Natural killer cell (primary cell): ENCODE data around the gene PRKG1. TPM values are rescaled to one million over a fixed set of nuclear protein-coding genes. Genes with fewer than 3 reads are reported as not detected.
A peak's percentile ranks its signal among the peaks of the same experiment; 100 is the strongest.

ENCODE experiments used
- ATAC-seq, 3 donors: fragments of 150-1000 bp in 2 of 3; fragments of 200-7000 bp in 1 of 3; cut with Tn5 transposase; 1 replicate in 1 of 3; 2 replicates in 2 of 3; pipeline ENCODE4 v1.10.0; 2021; ENCODE audit warnings: mild to moderate bottlenecking in 2 of 3, moderate library complexity in 2 of 3
- DNase-seq, 2 donors: peaks; one replicate each; pipeline versions ENCODE4 v3.0.0 to v3.0.0-alpha.2; 2013 to 2021; ENCODE audit warnings: mixed read lengths in 1 of 2
- H3K27ac ChIP-seq: one replicate; pipeline ENCODE4 v1.5.1; 2013; ENCODE audit warnings: mild to moderate bottlenecking, low read length
- H3K27me3 ChIP-seq: one replicate; pipeline ENCODE4 v1.6.1; 2013; ENCODE audit warnings: low read length; ENCODE audit not compliant: control insufficient read depth, insufficient read depth
- H3K36me3 ChIP-seq: one replicate; pipeline ENCODE4 v1.6.1; 2013; ENCODE audit warnings: low read length; ENCODE audit not compliant: control insufficient read depth, insufficient read depth
- H3K4me1 ChIP-seq: one replicate; pipeline ENCODE4 v1.6.1; 2013; ENCODE audit warnings: low read length; ENCODE audit not compliant: control insufficient read depth, insufficient read depth
- H3K4me3 ChIP-seq: one replicate; pipeline ENCODE4 v1.5.1; 2013; ENCODE audit warnings: low read length
- H3K9me3 ChIP-seq: one replicate; pipeline ENCODE4 v1.6.1; 2013; ENCODE audit warnings: low read length; ENCODE audit not compliant: control insufficient read depth, insufficient read depth
- H3K27ac Mint-ChIP-seq, 2 donors: one replicate each; pipeline ENCODE4 v1.8.0; 2022; ENCODE audit warnings: mild to moderate bottlenecking in 2 of 2, mixed read lengths in 2 of 2, moderate library complexity in 1 of 2
- H3K27me3 Mint-ChIP-seq, 2 donors: one replicate each; pipeline ENCODE4 v1.8.0; 2022; ENCODE audit warnings: low read depth in 2 of 2, mixed read lengths in 2 of 2
- H3K36me3 Mint-ChIP-seq: one replicate; pipeline ENCODE4 v1.8.0; 2022; ENCODE audit warnings: mixed read lengths
- H3K4me1 Mint-ChIP-seq, 2 donors: one replicate each; pipeline ENCODE4 v1.8.0; 2022; ENCODE audit warnings: mixed read lengths in 2 of 2
- H3K4me3 Mint-ChIP-seq: one replicate; pipeline ENCODE4 v1.8.0; 2022; ENCODE audit warnings: mild to moderate bottlenecking, moderate library complexity, mixed read lengths
- H3K9me3 Mint-ChIP-seq, 2 donors: one replicate each; pipeline ENCODE4 v1.8.0; 2022; ENCODE audit warnings: mixed read lengths in 2 of 2
- CTCF ChIP-seq: fragments of 200-600 bp; IDR thresholded peaks from one replicate; pipeline ENCODE4 v1.8.0; 2022; ENCODE audit warnings: antibody characterized with exemption
- WGBS: methylation state at CpG from one replicate; pipeline ENCODE4 v1.1.7; 2013; ENCODE audit warnings: missing lambda C conversion rate; ENCODE audit not compliant: insufficient coverage; 5-methylcytosine and 5-hydroxymethylcytosine counted together
- intact Hi-C: fragments of 100-400 bp; cut with micrococcal nuclease; formaldehyde crosslinking; loops from one replicate; pipeline ENCODE4 v1.14.2; 2022
- total RNA-seq, 4 donors: library from RNA; stranded (reverse); fragments of 120-200 nt in 1 of 4; gene quantifications; one replicate each; pipeline versions ENCODE4 v1.2.3 to v1.2.4, GENCODE V29; 2013 to 2022

The PRKG1 gene
- under 1 TPM; 0.23 to 0.41 (median 0.35) TPM for total RNA-seq
- total RNA-seq (2013) = 1.1 TPM

DNA sequence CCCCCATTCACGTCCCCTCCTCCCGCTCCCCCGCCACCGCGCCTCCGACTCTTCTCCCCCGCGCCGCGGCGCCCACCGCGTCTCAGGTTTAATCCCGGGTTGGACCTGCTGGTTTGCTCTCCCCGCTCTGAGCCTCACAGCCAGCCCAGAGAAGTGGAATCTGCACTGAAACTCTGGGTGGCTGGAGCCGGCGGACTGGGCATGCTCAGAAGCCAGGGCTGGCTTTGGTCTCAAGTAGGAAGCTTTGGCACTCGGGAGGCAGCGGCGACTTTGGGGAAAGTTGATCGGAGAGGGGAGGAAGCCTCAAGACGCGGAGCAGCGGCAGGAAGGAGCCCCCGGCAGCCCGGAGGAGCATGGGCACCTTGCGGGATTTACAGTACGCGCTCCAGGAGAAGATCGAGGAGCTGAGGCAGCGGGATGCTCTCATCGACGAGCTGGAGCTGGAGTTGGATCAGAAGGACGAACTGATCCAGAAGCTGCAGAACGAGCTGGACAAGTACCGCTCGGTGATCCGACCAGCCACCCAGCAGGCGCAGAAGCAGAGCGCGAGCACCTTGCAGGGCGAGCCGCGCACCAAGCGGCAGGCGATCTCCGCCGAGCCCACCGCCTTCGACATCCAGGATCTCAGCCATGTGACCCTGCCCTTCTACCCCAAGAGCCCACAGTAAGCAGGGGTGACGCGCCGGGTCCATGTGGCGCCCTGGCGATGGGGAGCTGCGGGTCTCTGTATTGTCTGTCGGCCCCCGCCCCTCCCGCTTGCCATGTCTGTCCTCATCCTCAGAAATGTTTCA is at the start of gene PRKG1:
TSS of gene PRKG1 (plus strand) at position 250 of the 791 bp plus-strand sequence.
- ATAC-seq = peak in 1 of 3 donors; percentile 34
- WGBS = 1% methylated on average over 59 of the region's 59 CpGs
- Histone ChIP-seq H3K4me3 (peak within 1 kb of the TSS; percentile 30), H3K4me1 (peaks cover 16% of the 10 kb centered on the region), H3K27ac (no peak within 1 kb of the TSS), H3K36me3 (no peaks in the 10 kb centered on the region), H3K27me3 (peaks cover 28% of the 10 kb centered on the region), H3K9me3 (no peaks in the 10 kb centered on the region)
- H3K27ac Mint-ChIP-seq = no peak within 1 kb of the TSS
- H3K9me3 Mint-ChIP-seq = no peaks in the 10 kb centered on the region
- H3K4me3 Mint-ChIP-seq = peak within 1 kb of the TSS; percentile 83
- no peak for TF ChIP-seq CTCF
- H3K36me3 Mint-ChIP-seq = no peaks in the 10 kb centered on the region
- peaks cover 5 to 6% of the 10 kb centered on the region in 2 donors for H3K4me1 Mint-ChIP-seq
- intact Hi-C loops = no loop called here
- H3K27me3 Mint-ChIP-seq = peaks cover 26 to 63% of the 10 kb centered on the region in 2 donors
- no peak for DNase-seq

- H3K36me3 Mint-ChIP-seq = no peaks in the 10 kb centered on the region
- TF ChIP-seq CTCF = no peak
- intact Hi-C loops = no loop called here
- Histone ChIP-seq H3K27me3 (no peaks in the 10 kb centered on the region), H3K4me1 (no peaks in the 10 kb centered on the region), H3K9me3 (no peaks in the 10 kb centered on the region), H3K36me3 (no peaks in the 10 kb centered on the region), H3K27ac (no peak overlapping the region), H3K4me3 (no peak overlapping the region)
- ATAC-seq (no peak), DNase-seq (no peak)
- H3K27ac Mint-ChIP-seq = no peak overlapping the region
- no peak overlapping the region for H3K4me3 Mint-ChIP-seq
- no peaks in the 10 kb centered on the region for H3K27me3 Mint-ChIP-seq
- no peaks in the 10 kb centered on the region for H3K4me1 Mint-ChIP-seq
- H3K9me3 Mint-ChIP-seq = no peaks in the 10 kb centered on the region
These were observed 45.9 kb upstream of the PRKG1 start for GRCh38 chr10:51028420-51028819.

- intact Hi-C loops = no loop called here
- ATAC-seq (no peak), DNase-seq (no peak)
- H3K4me3 ChIP-seq = no peak overlapping the region
- Mint-ChIP-seq H3K4me3 (no peak overlapping the region), H3K9me3 (no peaks in the 10 kb centered on the region), H3K4me1 (no peaks in the 10 kb centered on the region), H3K36me3 (no peaks in the 10 kb centered on the region), H3K27ac (no peak overlapping the region), H3K27me3 (no peaks in the 10 kb centered on the region)
- no peak overlapping the region for H3K27ac ChIP-seq
- WGBS = 89% methylated on average over 1 of the region's 2 CpGs
- H3K4me1 ChIP-seq = no peaks in the 10 kb centered on the region
- H3K36me3 ChIP-seq = no peaks in the 10 kb centered on the region
- no peaks in the 10 kb centered on the region for H3K9me3 ChIP-seq
- H3K27me3 ChIP-seq = no peaks in the 10 kb centered on the region
- TF ChIP-seq CTCF = no peak
These were observed 45.1 kb upstream of the PRKG1 start for GRCh38 chr10:51029172-51029641.

GRCh38 chr10:51030480-51030879 is 43.8 kb upstream of the PRKG1 start:
- no peaks in the 10 kb centered on the region for H3K36me3 ChIP-seq
- no peaks in the 10 kb centered on the region for H3K27me3 Mint-ChIP-seq
- no peak overlapping the region for H3K27ac ChIP-seq
- no peak overlapping the region for H3K4me3 Mint-ChIP-seq
- H3K4me1 Mint-ChIP-seq = no peaks in the 10 kb centered on the region
- H3K27ac Mint-ChIP-seq = no peak overlapping the region
- ATAC-seq = no peak
- no peak overlapping the region for H3K4me3 ChIP-seq
- H3K9me3 ChIP-seq = no peaks in the 10 kb centered on the region
- no peak for DNase-seq
- no peak for TF ChIP-seq CTCF
- intact Hi-C loops = no loop called here
- H3K9me3 Mint-ChIP-seq = no peaks in the 10 kb centered on the region
- H3K27me3 ChIP-seq = no peaks in the 10 kb centered on the region
- WGBS = 94% methylated on average over 2 of the region's 2 CpGs
- no peaks in the 10 kb centered on the region for H3K36me3 Mint-ChIP-seq
- no peaks in the 10 kb centered on the region for H3K4me1 ChIP-seq
